ENCODE results near the gene FZD1.

DNA sequence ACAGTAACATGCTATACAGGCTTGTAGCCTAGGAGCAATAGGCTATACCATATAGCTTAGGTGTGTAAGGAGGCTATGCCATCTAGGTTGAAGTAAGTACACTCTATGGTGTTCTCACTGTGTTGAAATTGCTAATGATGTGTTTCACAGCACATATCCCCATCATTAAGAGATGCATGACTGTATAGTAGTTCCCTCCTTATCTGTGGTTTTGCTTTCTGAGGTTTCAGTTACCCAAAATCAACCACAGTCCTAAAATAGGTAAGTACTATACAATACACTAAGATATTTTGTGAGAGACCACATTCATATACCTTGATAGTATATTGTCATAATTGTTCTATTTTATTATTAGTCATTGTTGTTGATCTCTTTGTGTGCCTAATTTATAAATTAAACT, 12.7 kb downstream of the FZD1 start:
- TF ChIP-seq, protein P1, sequence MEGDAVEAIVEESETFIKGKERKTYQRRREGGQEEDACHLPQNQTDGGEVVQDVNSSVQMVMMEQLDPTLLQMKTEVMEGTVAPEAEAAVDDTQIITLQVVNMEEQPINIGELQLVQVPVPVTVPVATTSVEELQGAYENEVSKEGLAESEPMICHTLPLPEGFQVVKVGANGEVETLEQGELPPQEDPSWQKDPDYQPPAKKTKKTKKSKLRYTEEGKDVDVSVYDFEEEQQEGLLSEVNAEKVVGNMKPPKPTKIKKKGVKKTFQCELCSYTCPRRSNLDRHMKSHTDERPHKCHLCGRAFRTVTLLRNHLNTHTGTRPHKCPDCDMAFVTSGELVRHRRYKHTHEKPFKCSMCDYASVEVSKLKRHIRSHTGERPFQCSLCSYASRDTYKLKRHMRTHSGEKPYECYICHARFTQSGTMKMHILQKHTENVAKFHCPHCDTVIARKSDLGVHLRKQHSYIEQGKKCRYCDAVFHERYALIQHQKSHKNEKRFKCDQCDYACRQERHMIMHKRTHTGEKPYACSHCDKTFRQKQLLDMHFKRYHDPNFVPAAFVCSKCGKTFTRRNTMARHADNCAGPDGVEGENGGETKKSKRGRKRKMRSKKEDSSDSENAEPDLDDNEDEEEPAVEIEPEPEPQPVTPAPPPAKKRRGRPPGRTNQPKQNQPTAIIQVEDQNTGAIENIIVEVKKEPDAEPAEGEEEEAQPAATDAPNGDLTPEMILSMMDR (IDR thresholded peaks at IDR 0.05; ENCODE audit: borderline replicate concordance, extremely low read depth, low read length, poor library complexity, severe bottlenecking): no peak
- TF ChIP-seq EZH2 (IDR thresholded peaks at IDR 0.05; ENCODE audit: borderline replicate concordance, low read depth, low read length, severe bottlenecking): no peak
